Thymus (tissue), 14 donors: ENCODE results near the gene PPOX. TPM values are rescaled to one million over a fixed set of nuclear protein-coding genes. Genes with fewer than 3 reads are reported as not detected.
A peak's percentile ranks its signal among the peaks of the same experiment; 100 is the strongest.

Experiments used
- DNase-seq, 9 donors: peaks; one replicate each; pipeline ENCODE4 v3.0.0-alpha.2; 2013; ENCODE audit warnings: low spot score in 9 of 9, low read depth in 6 of 9, missing footprints in 1 of 9
- H3K27ac ChIP-seq, 2 donors: one replicate each; pipeline ENCODE4 v1.5.1; 2013; ENCODE audit warnings: control low read depth in 1 of 2, low read depth in 1 of 2, low read length in 1 of 2, mild to moderate bottlenecking in 1 of 2, moderate library complexity in 1 of 2
- H3K27me3 ChIP-seq, 2 donors: one replicate each; pipeline ENCODE4 v1.5.1; 2013; ENCODE audit warnings: low read length in 1 of 2; ENCODE audit not compliant: control insufficient read depth in 2 of 2, insufficient read depth in 1 of 2
- H3K36me3 ChIP-seq, 2 donors: one replicate each; pipeline ENCODE4 v1.5.1; 2013; ENCODE audit warnings: low read length in 1 of 2, mild to moderate bottlenecking in 1 of 2, moderate library complexity in 1 of 2; ENCODE audit not compliant: control insufficient read depth in 2 of 2, insufficient read depth in 2 of 2
- H3K4me1 ChIP-seq, 2 donors: one replicate each; pipeline ENCODE4 v1.5.1; 2013; ENCODE audit warnings: low read length in 2 of 2; ENCODE audit not compliant: control insufficient read depth in 2 of 2, insufficient read depth in 2 of 2
- H3K4me3 ChIP-seq, 2 donors: one replicate each; pipeline ENCODE4 v1.5.1; 2013; ENCODE audit warnings: low read length in 2 of 2, control low read depth in 1 of 2, mild to moderate bottlenecking in 1 of 2
- H3K9me3 ChIP-seq, 2 donors: one replicate each; pipeline ENCODE4 v1.5.1; 2013; ENCODE audit warnings: low read length in 1 of 2, mild to moderate bottlenecking in 1 of 2; ENCODE audit not compliant: control insufficient read depth in 2 of 2, insufficient read depth in 1 of 2
- WGBS: extraction: QIAGEN DNeasy Blood & Tissue Kit; methylation state at CpG from one replicate; pipeline ENCODE4 v1.1.7; 2013; 5-methylcytosine and 5-hydroxymethylcytosine counted together
- long read RNA-seq, 10 donors: transcript quantifications; one replicate each; lab custom pipeline, GENCODE V29; 2026
- polyA plus RNA-seq: library from polyadenylated mRNA; stranded (reverse); fragments of 200-250 nt; gene quantifications from one replicate; pipeline ENCODE4 v1.2.3, GENCODE V29; 2013
- total RNA-seq: library from RNA; stranded (reverse); fragments of 120-200 nt; gene quantifications from one replicate; pipeline ENCODE4 v1.2.4, GENCODE V29; 2013
- donor health status: healthy.

The PPOX gene
- total RNA-seq (19.9 TPM), polyA plus RNA-seq (50.4 TPM)
- long read RNA-seq, donor 1, partial matches to known transcripts, result 0 of 1 reads
- long read RNA-seq, donor 1, other reads (novel, unspliced or antisense), result 0 of 1 reads
- long read RNA-seq, donor 2, transcript PPOX-202 (13 exons, 1,740 nt), result major isoform, 6 of 515 reads
- long read RNA-seq, donor 2, partial matches to known transcripts, result 484 of 515 reads
- long read RNA-seq, donor 2, other reads (novel, unspliced or antisense), result 24 of 515 reads
- long read RNA-seq, donor 3, partial matches to known transcripts, result 14 of 21 reads
- long read RNA-seq, donor 3, other reads (novel, unspliced or antisense), result 0 of 21 reads
- long read RNA-seq, donor 4, partial matches to known transcripts, result 0 of 2 reads
- long read RNA-seq, donor 4, other reads (novel, unspliced or antisense), result 0 of 2 reads
- long read RNA-seq, donor 5, partial matches to known transcripts, result 14 of 20 reads
- long read RNA-seq, donor 5, other reads (novel, unspliced or antisense), result 0 of 20 reads
- long read RNA-seq, donor 6, partial matches to known transcripts, result 9 of 14 reads
- long read RNA-seq, donor 6, other reads (novel, unspliced or antisense), result 0 of 14 reads
- long read RNA-seq, donor 7, partial matches to known transcripts, result 0 of 5 reads
- long read RNA-seq, donor 7, other reads (novel, unspliced or antisense), result 0 of 5 reads
- long read RNA-seq, donor 8, partial matches to known transcripts, result 0 of 5 reads
- long read RNA-seq, donor 8, other reads (novel, unspliced or antisense), result 0 of 5 reads
- long read RNA-seq, donor 9, partial matches to known transcripts, result 15 of 18 reads
- long read RNA-seq, donor 9, other reads (novel, unspliced or antisense), result 0 of 18 reads
- long read RNA-seq, donor 10, partial matches to known transcripts, result 6 of 7 reads
- long read RNA-seq, donor 10, other reads (novel, unspliced or antisense), result 0 of 7 reads

- Histone ChIP-seq H3K4me1 (peaks cover 12 to 21% of the 10 kb centered on the region in 2 donors), H3K36me3 (peaks cover 37 to 47% of the 10 kb centered on the region in 2 donors)
Measured at GRCh38 chr1:161165742-161166668, at the start of gene PPOX. PPOX (plus strand) TSS chr1:161166426; CDS start chr1:161166848, 422 bp downstream.

GRCh38 chr1:161117759-161118581 is 48.3 kb upstream of the PPOX start, which contains the start of the genes NIT1 and PFDN2:
NIT1 (plus strand) TSS chr1:161118105; CDS start chr1:161118177, 72 bp downstream.
PFDN2 (minus strand) TSS chr1:161118037; CDS start chr1:161118026, 11 bp downstream.
- Histone ChIP-seq H3K9me3 (no peaks in the 10 kb centered on the region), H3K27ac (peak within 1 kb of the TSS; percentile 84 to 92), H3K27me3 (no peaks in the 10 kb centered on the region), H3K36me3 (peaks cover 28 to 34% of the 10 kb centered on the region in 2 donors), H3K4me1 (peaks cover 23 to 34% of the 10 kb centered on the region in 2 donors), H3K4me3 (peak within 1 kb of the TSS; percentile 80 to 87)
- under 1% methylated on average over 58 of the region's 58 CpGs for WGBS
- DNase-seq, result peak; percentile 68 to 90 (median 78)

More at GRCh38 chr1:161165742-161166668, at the start of gene PPOX:
- WGBS, result under 1% methylated on average over 54 of the region's 54 CpGs
- DNase-seq, result peak; percentile 83 to 97 (median 92)
- no peaks in the 10 kb centered on the region for H3K27me3 ChIP-seq
- no peaks in the 10 kb centered on the region for H3K9me3 ChIP-seq
- H3K27ac ChIP-seq, result peak within 1 kb of the TSS; percentile 85 to 95
- H3K4me3 ChIP-seq, result peak within 1 kb of the TSS; percentile 62 to 79

- Histone ChIP-seq H3K4me3 (peak overlapping the region in 1 of 2 donors; percentile 87), H3K27ac (peak overlapping the region; percentile 33 to 92), H3K27me3 (no peaks in the 10 kb centered on the region), H3K36me3 (peaks cover 41 to 44% of the 10 kb centered on the region in 2 donors), H3K4me1 (peaks cover 23 to 34% of the 10 kb centered on the region in 2 donors), H3K9me3 (no peaks in the 10 kb centered on the region)
- WGBS, result 84% methylated on average over 10 of the region's 10 CpGs
- DNase-seq, result peak in 2 of 9 donors; percentile 25 to 52
Measured at GRCh38 chr1:161119092-161119903, 46.9 kb upstream of the PPOX start.

- Histone ChIP-seq H3K4me3 (no peak overlapping the region), H3K27ac (no peak overlapping the region), H3K27me3 (no peaks in the 10 kb centered on the region), H3K36me3 (peaks cover 53 to 61% of the 10 kb centered on the region in 2 donors), H3K9me3 (no peaks in the 10 kb centered on the region), H3K4me1 (peaks cover 23 to 30% of the 10 kb centered on the region in 2 donors)
- 95% methylated on average over 3 of the region's 3 CpGs for WGBS
- DNase-seq, result no peak
Measured at GRCh38 chr1:161121042-161121650, 45.1 kb upstream of the PPOX start.

- no peak for DNase-seq
- Histone ChIP-seq H3K27me3 (no peaks in the 10 kb centered on the region), H3K9me3 (no peaks in the 10 kb centered on the region), H3K4me1 (peaks cover 19 to 23% of the 10 kb centered on the region in 2 donors), H3K27ac (peak overlapping the region in 1 of 2 donors; percentile 32), H3K4me3 (no peak overlapping the region), H3K36me3 (peaks cover 53 to 66% of the 10 kb centered on the region in 2 donors)
- WGBS, result 87% methylated on average over 4 of the region's 4 CpGs
Measured at GRCh38 chr1:161121834-161122233, 44.4 kb upstream of the PPOX start.

- DNase-seq, result no peak
- no peaks in the 10 kb centered on the region for H3K9me3 ChIP-seq
- 97% methylated on average over 6 of the region's 6 CpGs for WGBS
- no peaks in the 10 kb centered on the region for H3K27me3 ChIP-seq
- H3K27ac ChIP-seq, result no peak overlapping the region
- no peak overlapping the region for H3K4me3 ChIP-seq
- peaks cover 58 to 77% of the 10 kb centered on the region in 2 donors for H3K36me3 ChIP-seq
- H3K4me1 ChIP-seq, result peaks cover 16 to 21% of the 10 kb centered on the region in 2 donors
Measured at GRCh38 chr1:161122967-161123366, 43.3 kb upstream of the PPOX start.

- H3K9me3 ChIP-seq, result no peaks in the 10 kb centered on the region
- H3K4me1 ChIP-seq, result peaks cover 17 to 21% of the 10 kb centered on the region in 2 donors
- peaks cover 32 to 72% of the 10 kb centered on the region in 2 donors for H3K36me3 ChIP-seq
- no peak overlapping the region for H3K4me3 ChIP-seq
- WGBS, result 95% methylated on average over 2 of the region's 2 CpGs
- DNase-seq, result no peak
- no peak overlapping the region for H3K27ac ChIP-seq
- no peaks in the 10 kb centered on the region for H3K27me3 ChIP-seq
Measured at GRCh38 chr1:161127649-161128048, 38.6 kb upstream of the PPOX start.
